GM21786 (cell line): ENCODE measurements around the gene WDR20.

ENCODE experiments used
- ATAC-seq: cut with Tn5 transposase; IDR thresholded peaks from one replicate; pipeline ENCODE4 v1.9.1; 2021; ENCODE audit not compliant: unreplicated experiment

Gene WDR20

GRCh38 chr14:102215071-102215470, 75.4 kb downstream of the WDR20 start:
- no peak for ATAC-seq

- no peak for ATAC-seq
Observed at GRCh38 chr14:102215576-102216250, 76.0 kb downstream of the WDR20 start.

DNA sequence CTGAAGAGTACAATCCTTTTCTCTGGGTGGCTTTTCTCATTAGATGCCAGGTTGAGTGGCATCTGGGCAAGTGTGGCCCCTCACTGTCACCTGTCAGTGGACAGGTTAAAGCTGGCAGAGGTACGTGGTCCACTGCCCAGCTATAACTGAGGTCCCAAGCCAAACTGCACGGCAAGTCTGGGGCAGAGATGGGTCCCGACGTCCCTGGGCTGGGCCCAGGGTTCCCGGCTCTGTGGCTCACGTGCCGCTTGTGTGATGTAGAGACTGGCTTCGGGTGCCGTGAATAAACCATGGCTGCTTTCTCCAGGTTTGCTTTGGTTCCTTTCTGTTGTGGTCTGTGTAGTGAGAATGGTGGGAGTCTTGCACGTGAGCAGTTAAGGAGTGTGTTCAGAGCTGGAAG, 77.7 kb downstream of the WDR20 start:
- ATAC-seq: no peak

DNA sequence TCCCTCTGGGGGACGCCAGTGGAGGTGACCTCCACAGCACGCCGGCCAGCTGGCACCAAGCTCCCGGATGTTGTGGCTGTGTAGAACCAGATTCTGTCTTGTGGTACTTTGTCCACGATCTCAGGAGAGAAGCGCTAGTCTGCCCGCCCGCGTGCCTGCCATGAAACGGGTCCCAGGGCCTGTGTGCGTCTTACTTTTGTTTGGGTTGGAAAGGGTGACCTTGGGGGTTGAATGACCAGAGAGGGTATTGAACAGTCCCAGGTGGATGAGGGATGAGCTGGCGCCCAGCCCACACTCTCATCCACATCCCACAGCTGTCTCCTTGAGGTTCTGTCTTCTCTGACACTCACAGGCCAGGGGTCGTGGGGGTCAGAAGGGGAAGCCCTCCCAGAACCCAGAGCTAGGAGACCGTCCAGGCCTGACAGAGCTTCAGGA, 78.3 kb downstream of the WDR20 start:
- no peak for ATAC-seq

DNA sequence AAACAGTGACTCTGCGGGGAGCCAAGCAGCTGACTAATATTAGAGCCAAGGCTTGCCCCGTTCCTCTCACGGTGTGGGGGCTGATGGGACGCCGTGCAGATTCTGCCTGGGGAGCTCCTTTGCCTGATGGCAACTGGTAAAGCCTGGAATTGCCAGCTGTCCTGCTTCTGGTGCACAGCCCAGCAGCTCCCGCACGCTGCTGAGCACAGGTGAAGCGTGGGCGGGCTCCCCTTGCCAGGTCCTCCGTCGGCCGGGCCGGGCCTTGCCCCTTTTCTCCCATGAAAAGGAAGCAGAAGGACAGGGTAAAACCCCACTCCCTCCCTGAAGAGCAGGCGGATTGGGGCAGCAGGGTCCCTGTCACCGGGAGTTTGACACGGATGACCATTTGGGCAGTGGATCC, 79.0 kb downstream of the WDR20 start:
- ATAC-seq: no peak

DNA sequence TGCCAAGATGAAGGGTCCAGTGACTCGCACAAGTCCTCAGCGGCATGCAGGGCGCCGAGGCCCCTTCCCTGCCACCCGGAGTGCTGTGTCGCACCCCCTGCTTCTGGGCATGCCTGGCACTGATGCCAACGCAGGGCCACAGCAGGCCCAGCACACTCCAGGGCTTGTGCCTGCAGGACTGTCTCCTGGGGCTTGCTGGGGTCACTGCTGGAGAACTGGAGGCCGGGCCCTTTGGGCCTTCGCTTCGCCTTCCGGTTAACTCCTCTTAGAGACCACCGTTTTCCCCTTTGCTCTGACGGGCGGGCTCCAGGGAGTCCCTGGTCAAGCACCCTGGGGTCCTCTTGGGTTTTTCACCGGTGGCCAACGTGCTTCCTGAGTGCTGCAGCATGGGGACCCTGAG, 79.6 kb downstream of the WDR20 start:
- no peak for ATAC-seq

- ATAC-seq: peak; percentile 98
Observed at GRCh38 chr14:102220031-102220430, 80.3 kb downstream of the WDR20 start.

DNA sequence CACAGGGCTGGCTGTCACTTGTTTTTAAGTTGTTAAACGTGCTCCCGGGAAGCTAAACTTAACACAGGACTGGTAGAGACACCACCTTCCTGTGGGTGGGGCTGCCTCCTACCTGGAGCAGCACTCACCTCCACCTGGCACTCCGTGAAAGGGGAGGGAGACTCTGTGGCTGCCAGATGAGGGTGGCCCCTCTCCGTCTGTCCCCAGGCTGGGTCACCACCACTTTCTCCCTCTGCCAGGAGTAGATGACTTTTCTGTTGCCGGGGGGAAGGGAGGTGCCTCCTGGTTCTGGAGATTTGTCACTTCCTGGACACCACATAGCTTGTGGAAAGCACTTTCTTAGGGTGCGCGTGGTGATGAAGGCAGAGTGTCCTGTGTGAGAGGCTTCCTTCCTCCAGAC, 81.3 kb downstream of the WDR20 start:
- no peak for ATAC-seq

GRCh38 chr14:102222009-102222575, 82.4 kb downstream of the WDR20 start:
- no peak for ATAC-seq

- no peak for ATAC-seq
Observed at GRCh38 chr14:102222751-102223150, 83.1 kb downstream of the WDR20 start.

GRCh38 chr14:102223682-102224081, 84.0 kb downstream of the WDR20 start:
- no peak for ATAC-seq

GRCh38 chr14:102225386-102225785, 85.7 kb downstream of the WDR20 start:
- no peak for ATAC-seq

- no peak for ATAC-seq
Observed at GRCh38 chr14:102225936-102226335, 86.2 kb downstream of the WDR20 start.

DNA sequence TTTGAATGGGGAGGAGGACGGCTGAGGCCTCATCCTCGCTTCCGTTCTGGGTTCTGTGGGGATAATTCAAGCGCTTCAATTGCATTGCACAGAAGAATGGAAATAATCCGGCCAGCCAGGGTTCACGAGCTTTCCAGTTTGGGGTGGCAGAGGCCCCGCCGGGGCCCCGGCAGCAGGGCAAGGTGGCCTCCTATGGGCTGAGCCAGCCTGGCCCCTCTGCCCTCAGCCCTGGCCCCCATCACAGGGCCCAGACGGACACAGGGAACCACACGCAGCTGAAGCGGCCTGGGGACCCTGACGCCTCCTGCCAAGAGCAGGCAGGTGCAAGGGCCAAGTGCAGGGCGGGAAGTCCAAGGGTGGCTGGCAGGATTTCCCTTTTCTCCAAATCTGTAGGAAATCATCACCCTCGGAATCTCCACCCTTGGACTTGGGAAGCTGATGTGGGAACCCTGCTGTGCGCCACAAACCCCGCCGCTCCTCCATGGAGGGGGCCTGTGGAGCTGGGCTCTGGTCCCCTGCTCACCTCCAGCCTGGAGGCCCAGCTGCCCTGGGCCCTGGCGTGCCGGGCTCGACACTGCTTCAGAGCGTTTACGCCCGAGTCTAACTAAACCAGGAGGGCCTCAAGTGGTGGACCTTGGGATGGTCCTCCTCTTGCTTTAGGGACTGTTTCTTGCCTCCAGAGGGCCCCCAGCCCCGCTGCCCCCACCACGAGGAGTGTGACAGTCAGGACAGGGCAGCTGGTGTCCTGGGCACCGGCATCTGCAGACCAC, 86.8 kb downstream of the WDR20 start:
- ATAC-seq: no peak

- ATAC-seq: no peak
Observed at GRCh38 chr14:102227184-102227964, 87.7 kb downstream of the WDR20 start.

GRCh38 chr14:102229071-102229738, 89.5 kb downstream of the WDR20 start:
- no peak for ATAC-seq

DNA sequence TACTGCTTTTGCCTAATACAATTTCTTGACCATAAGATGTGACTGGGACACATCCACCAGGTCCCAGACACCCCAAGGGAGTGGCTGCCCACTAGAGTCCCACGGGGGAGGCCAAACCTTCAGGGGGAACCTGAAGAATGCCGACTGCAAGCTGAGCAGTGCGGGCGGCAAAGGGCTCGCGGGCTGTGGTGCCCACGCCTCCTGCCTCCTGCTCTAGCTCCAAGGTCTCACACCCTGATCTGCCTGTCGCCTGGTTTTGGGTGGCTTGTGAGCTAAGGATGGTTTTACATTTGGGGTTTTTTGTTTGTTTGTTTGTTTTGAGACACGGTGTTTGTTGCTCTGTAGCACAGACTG, 90.0 kb downstream of the WDR20 start:
- no peak for ATAC-seq

DNA sequence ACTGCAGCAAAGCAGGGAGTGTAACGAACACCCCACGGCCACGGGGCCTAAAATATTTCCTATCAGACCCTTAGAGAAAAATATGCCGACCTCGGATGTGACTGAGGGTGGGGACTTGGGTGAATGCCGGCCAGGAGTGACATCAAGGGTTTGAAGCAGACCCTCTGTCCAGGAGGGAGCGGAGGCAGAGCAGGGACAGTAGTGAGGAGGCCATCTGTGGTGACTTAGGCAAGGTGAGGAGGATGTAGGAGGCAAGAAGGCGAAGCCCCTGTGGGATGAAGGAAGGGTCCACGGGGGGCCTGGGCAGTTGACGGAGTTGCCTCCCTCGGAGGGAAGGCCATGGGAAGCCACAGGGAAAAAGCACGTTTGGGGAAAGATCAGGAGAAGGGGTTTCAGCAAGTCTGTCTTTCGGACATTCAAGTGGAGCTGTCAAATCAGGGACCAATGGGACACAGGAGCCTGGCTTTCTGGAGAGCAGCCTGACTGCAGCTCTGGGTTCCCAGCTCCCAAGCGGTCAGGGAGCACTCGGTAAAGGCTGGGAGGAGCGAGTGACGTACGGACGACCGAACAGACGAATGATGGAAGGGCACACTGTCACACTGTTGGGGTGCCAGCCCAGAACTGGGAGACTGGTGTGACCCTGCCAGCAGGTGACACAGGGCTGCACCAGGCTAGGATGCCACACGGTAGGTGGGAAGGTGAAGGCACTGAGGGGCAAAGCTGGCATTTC, 90.9 kb downstream of the WDR20 start:
- ATAC-seq: no peak

DNA sequence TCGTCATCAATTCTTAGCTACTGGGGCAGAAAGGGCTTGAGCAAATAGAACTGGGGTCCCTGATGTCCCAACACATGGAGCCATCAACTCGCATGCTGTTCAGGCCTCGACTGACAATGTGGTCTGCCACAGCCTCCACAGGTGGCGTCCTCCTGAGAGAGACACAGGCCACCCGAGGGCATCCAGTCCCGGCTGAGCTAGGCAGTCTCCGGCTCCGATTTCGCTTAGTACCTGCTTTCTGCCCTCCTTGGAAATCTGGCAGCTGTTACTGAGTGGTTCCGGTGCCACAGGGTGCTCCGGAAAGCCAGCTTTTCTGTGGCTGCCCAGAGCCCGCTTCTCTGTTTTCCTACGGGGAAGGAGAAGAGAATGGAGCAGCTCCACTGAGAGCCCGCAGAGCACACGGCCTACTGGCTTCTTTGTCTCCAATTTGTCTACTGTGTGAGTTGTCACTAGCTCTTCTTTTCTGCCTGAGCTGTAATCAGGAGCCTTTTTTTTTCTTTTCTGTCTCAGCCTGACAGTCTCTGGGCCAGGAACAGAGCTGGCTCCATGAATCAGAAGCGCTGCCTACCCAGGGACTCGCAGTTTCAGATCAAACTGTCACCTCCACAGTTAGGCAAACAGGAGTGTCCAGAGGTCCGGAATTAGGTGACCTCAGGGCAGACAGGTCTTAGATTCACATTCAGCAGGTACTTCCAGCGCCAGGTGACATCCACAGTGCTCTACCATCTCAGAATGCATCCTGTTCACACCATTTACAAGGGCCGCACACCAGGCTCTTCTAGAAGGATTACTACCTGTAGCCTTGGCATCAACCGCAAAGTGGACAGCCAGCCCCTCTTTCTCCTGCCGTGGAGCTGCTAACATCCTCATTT, 92.0 kb downstream of the WDR20 start:
- no peak for ATAC-seq

- ATAC-seq: no peak
Observed at GRCh38 chr14:102232348-102232625, 92.6 kb downstream of the WDR20 start.
